Stomach (tissue), 4 donors: ENCODE results near the gene PLXNA2.

Experiments
- CTCF ChIP-seq, 7 experiments: fragments of 450-650 bp in 4 of 7; fragments of 200-600 bp in 3 of 7; sonication (generic) in 3 of 7; IDR thresholded peaks; one replicate each; pipeline ENCODE4 v1.5.1; 2016 to 2019; ENCODE audit warnings: antibody characterized with exemption in 7 of 7, control low read depth in 2 of 7, mild to moderate bottlenecking in 1 of 7
- POLR2AphosphoS5 ChIP-seq, 3 donors: sonication (generic); formaldehyde crosslinking; IDR thresholded peaks; one replicate each; pipeline ENCODE4 v1.6.1; 2016; ENCODE audit warnings: antibody characterized with exemption in 3 of 3

- no peak for TF ChIP-seq CTCF (IDR thresholded peaks at IDR 0.05)
- TF ChIP-seq POLR2AphosphoS5 (IDR thresholded peaks at IDR 0.05), result no peak
Observed at GRCh38 chr1:208065862-208066261, 178.3 kb downstream of the PLXNA2 start.
